AG04449 (cell line): ENCODE measurements around the gene ZDHHC21.

Experiments used
- CTCF ChIA-PET: fragments of 350-600 bp; formaldehyde crosslinking; extraction: SDS; loops from one replicate; lab custom pipeline; 2021; ENCODE audit warnings: antibody characterized with exemption; lab: Yijun Ruan, JAX
- POLR2A ChIA-PET: fragments of 400-600, 350-600 bp; formaldehyde crosslinking; extraction: SDS; loops from one replicate; lab custom pipeline; 2020; ENCODE audit warnings: antibody characterized with exemption, inconsistent platforms; lab: Yijun Ruan, JAX
- DNase-seq: peaks from one replicate; pipeline ENCODE4 v3.0.0-alpha.2; 2010; ENCODE audit warnings: low read depth, low spot score
- H3K4me3 ChIP-seq: 2 replicates; pipeline ENCODE4 v1.5.1; 2011; ENCODE audit warnings: low read depth, mild to moderate bottlenecking, control low read depth, low read length
- TF ChIP-seq, protein P1 (sequence below): IDR thresholded peaks from one replicate; pipeline ENCODE4 v1.5.1; 2011; ENCODE audit warnings: mild to moderate bottlenecking, moderate library complexity, low read length, control low read depth, inconsistent platforms; ENCODE audit not compliant: insufficient read depth; ENCODE audit errors: missing control alignments

ZDHHC21 gene

DNA sequence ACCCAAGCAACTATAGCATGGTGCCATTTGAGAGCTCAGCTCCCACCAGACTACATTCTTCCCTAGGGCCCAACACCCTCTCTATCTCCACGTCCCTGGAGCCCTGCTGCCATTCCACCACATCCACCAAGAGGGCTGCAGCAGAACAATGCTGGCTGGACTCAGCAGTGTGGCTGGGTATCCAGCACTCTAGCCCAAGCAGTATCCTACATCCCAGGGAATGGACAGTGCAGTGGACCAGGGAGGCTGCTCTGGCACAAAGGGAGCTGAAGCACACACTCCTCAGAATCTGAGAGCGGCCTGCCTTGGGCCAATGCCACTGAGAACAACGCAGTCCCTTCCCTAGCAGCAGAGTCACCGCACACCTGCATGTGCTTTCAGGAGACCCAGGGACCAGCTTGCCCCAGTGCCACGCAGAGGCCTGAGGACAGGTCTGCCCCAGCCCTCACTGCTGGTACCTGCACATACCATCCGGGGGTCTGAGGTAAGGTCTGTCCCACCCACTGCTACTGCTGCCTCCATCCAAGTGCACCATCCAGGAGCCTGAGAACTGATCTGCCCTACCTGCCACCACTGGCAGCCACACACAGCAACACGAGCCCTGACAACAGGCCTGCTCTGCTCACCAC lies 95.9 kb downstream of the ZDHHC21 start:
- TF ChIP-seq, protein P1, sequence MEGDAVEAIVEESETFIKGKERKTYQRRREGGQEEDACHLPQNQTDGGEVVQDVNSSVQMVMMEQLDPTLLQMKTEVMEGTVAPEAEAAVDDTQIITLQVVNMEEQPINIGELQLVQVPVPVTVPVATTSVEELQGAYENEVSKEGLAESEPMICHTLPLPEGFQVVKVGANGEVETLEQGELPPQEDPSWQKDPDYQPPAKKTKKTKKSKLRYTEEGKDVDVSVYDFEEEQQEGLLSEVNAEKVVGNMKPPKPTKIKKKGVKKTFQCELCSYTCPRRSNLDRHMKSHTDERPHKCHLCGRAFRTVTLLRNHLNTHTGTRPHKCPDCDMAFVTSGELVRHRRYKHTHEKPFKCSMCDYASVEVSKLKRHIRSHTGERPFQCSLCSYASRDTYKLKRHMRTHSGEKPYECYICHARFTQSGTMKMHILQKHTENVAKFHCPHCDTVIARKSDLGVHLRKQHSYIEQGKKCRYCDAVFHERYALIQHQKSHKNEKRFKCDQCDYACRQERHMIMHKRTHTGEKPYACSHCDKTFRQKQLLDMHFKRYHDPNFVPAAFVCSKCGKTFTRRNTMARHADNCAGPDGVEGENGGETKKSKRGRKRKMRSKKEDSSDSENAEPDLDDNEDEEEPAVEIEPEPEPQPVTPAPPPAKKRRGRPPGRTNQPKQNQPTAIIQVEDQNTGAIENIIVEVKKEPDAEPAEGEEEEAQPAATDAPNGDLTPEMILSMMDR = no peak
- no peak overlapping the region for H3K4me3 ChIP-seq
- DNase-seq = no peak
- ChIA-PET CTCF (no interaction called here), POLR2A (no interaction called here)

DNA sequence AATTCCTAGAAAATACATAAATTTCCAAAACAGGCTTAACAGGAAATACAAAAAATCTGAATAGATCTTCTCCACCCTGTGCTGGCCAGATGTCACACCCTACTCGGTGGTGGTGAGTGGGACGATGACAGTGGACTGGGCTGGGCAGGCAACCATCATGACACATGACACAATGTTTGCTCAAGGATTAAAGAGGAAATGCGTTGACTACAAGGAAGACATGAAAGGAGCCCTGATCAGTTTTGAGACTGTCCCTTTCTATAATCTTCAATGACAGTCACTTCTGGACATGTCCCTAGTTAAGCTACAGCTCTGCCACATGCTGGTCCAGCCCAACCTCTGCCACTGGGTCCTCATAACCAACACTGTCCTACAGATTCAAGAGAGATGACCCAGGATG lies 99.8 kb downstream of the ZDHHC21 start:
- TF ChIP-seq, protein P1 = no peak
- POLR2A ChIA-PET = no interaction called here
- no peak overlapping the region for H3K4me3 ChIP-seq
- DNase-seq = no peak
- CTCF ChIA-PET = no interaction called here

DNA sequence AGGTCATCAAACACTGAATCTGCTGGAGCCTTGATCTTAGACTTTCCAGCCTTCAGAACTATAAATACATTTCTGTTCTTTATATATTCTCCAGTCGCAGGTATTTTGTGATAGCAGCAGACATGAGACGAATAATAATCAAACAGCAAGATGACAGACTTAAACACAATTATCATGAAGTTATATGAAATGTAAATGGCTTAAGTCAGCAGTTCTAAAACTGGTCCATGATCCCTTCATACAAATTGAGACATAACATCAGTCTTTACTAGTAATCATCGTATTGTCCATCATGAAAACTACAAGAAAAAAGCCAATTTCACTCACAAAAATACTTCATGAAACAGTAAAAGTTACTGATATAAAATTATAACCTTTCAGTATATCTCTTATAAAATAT lies 101.8 kb downstream of the ZDHHC21 start:
- ChIA-PET CTCF (no interaction called here), POLR2A (no interaction called here)
- no peak overlapping the region for H3K4me3 ChIP-seq
- TF ChIP-seq, protein P1 = no peak
- no peak for DNase-seq

DNA sequence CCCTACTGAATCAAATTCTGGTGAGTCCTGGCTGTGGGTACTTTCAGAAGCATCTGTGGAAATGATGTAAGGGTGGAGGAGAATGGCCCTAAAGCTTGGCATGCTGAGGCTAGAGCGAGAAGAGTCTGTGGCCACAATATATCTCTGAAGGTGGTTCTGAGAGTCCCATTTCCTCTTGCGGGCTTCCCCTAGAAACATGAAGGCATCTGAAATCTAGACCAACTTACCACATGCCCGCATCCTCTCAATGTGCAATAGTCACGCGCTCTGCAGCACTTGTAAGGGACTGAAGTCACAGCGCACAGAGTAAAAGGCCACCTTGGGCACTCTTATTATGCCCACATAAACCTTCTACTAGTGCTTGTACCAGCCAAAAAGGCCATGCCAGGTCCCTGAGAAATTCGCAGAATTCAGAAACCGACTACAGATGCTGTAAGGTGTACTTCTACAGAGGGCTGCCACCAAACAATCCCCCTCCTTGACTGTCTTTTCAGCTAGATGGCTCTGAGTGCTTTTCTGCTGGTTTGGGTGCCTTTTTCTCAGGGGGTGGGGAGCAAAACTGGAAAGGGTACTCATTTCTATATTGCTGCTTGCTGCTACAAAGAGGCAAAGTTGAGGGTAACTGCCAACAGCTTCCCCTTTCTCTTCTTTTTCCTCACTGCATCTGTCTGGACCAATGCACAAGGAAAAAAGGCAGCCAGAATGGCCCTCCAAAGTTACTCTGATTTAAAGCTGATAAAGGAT lies 107.3 kb downstream of the ZDHHC21 start:
- CTCF ChIA-PET = no interaction called here
- no peak overlapping the region for H3K4me3 ChIP-seq
- TF ChIP-seq, protein P1 = no peak
- DNase-seq = no peak
- POLR2A ChIA-PET = no interaction called here

DNA sequence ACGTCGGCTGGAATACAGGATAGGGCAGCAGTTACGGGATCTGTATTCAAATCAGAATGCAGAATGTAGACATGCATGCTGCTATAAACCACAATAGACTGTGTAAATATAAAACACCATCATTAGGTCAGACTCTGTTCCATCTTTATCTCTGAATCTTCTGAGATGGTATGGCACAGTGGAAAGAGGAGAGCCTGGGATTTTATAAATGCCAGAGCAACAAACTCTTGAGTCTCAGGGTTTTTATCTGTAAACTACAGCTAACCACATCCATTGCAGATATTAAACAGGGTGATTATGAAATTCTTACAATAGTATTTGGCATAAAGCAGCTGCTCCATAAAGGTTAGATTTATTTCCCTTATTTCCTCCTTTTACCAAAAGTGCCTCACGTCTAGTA lies 108.7 kb downstream of the ZDHHC21 start:
- ChIA-PET CTCF (interaction anchor here (1.2 kb wide), 1 partner anchor 10 kb away, joined by 3 read pairs; no protein-coding TSS in a partner anchor), POLR2A (no interaction called here)
- TF ChIP-seq, protein P1 = no peak
- H3K4me3 ChIP-seq = no peak overlapping the region
- DNase-seq = no peak

DNA sequence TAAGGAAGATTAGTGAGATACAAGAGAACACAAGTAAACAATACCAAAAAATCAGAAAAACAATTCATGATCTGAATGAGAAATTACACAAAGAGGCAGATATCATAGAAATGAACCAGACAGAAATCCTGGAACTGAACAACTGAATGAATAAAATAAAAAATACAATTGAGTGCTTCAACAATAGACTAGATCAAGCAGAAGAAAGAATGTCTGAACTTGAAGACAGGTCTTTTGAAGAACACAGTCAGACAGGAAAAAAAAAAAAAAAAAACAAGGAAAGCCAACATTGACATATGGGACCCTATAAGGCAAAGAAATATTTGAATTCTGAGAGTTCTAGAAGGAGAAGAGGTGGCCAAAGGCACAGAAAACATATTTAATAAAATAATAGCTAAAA lies 115.2 kb downstream of the ZDHHC21 start:
- no peak overlapping the region for H3K4me3 ChIP-seq
- TF ChIP-seq, protein P1 = no peak
- no peak for DNase-seq
- ChIA-PET POLR2A (no interaction called here), CTCF (no interaction called here)
